ENCODE results near the gene HENMT1.
"Not testable (repeated sequence)": the region's sequence is repeated elsewhere in the genome, so short reads cannot be mapped to it uniquely, and the experiment has no call there.

Gene HENMT1

DNA sequence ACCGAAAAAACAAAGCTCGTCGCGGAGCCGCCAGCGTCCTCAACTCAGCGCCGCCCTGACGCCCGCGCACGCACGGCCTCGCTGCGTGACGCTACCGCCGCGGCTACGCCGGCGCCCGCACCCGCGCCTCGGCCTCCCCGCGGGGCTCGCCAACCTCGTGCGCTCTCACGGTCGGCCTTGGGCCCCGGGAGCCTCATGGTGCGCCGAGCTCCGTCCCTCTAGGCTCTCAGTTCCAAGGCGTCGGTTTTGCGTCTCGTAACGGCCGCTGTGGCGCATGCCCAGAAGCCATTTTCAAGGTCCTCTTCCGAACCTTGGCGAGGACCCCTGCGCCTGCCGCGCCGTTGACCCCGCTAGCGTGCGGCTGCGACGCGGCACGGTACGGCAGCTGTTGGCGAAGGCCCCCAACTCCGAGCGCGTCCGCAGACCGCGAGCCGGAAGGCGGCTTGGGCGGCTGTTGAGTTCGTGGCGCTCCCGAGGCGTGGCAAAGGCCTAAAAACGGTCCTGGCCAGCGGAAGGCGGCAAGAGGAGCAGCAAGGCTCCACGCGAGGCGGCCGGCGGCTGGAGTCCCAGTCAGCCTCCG lies at the start of gene HENMT1:
TSS of gene HENMT1 (minus strand) at position 64 of the 580 bp plus-strand sequence. CDS start 1,209 bp downstream, outside the sequence.
- Histone ChIP-seq H3K36me3 (ENCODE audit: control insufficient read depth in 2 of 2, insufficient read depth in 2 of 2, low read length in 2 of 2) (no peaks in the 10 kb centered on the region), H3K9ac (ENCODE audit: low read length in 2 of 2) (peak within 1 kb of the TSS; percentile 83 to 90), H3K27ac (ENCODE audit: low read length) (peak within 1 kb of the TSS; percentile 80), H3K4me1 (ENCODE audit: control insufficient read depth, insufficient read depth, low read length) (peaks cover 4% of the 10 kb centered on the region), H3K27me3 (ENCODE audit: control insufficient read depth in 1 of 2, insufficient read depth in 2 of 2, low read length in 2 of 2) (no peaks in the 10 kb centered on the region), H3K9me3 (ENCODE audit: control insufficient read depth in 2 of 2, low read length in 2 of 2) (no peaks in the 10 kb centered on the region), H3K4me3 (ENCODE audit: low read length in 2 of 2) (peak within 1 kb of the TSS; percentile 76 to 79)

DNA sequence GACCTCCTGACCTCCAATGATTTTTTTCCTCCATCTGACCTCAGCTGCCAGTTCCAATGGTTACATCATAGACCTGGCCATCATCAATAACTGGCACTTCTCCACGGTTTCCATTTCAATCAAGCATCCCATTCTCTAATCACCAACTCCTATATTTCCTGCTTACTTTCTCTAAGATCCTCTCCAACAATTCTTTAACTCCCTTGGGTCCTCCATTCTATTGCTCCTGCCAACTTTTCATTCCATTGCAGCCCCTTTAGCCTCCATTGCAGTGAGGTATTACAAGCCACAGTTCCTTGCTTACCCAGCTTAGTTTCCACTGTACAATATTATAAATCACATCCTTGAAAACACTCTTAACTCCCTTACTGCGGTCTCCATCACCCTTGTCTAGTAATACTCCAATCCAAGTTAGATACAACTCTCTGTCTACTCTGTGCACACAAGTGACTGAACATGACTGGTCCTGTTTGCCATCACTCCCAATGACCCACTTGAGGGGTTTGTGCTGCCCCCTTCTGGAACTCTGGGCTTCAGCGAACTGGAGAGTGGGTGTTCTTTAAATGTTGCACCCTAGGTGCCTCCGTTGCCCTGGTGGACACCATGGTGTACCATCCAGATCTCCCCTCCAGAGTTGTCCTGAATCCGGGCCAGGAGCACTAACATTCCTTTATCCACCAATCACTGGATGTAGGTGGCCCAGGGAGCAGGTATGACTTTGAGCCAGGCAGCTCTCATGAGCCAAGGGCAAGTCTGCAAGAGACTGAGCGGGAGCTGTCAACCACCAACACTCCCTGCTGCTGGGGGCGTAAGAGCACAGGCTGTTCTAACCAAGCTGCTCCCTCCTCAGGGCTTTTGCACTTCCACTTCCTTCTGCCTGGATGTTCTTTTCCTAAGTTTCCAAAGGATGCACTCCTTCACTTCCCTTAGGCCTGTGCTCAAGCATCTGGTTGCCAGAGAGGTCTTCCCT lies 48.1 kb upstream of the HENMT1 start:
- Histone ChIP-seq H3K36me3 (ENCODE audit: control insufficient read depth in 2 of 2, insufficient read depth in 2 of 2, low read length in 2 of 2) (no peaks in the 10 kb centered on the region), H3K27me3 (ENCODE audit: control insufficient read depth in 1 of 2, insufficient read depth in 2 of 2, low read length in 2 of 2) (no peaks in the 10 kb centered on the region), H3K9me3 (ENCODE audit: control insufficient read depth in 2 of 2, low read length in 2 of 2) (no peaks in the 10 kb centered on the region), H3K4me3 (ENCODE audit: low read length in 2 of 2) (no peak overlapping the region), H3K27ac (ENCODE audit: low read length) (no peak overlapping the region), H3K4me1 (ENCODE audit: control insufficient read depth, insufficient read depth, low read length) (no peaks in the 10 kb centered on the region), H3K9ac (ENCODE audit: low read length in 2 of 2) (no peak overlapping the region)

- Histone ChIP-seq H3K36me3 (ENCODE audit: control insufficient read depth in 2 of 2, insufficient read depth in 2 of 2, low read length in 2 of 2) (no peaks in the 10 kb centered on the region), H3K27ac (ENCODE audit: low read length) (no peak overlapping the region), H3K9ac (ENCODE audit: low read length in 2 of 2) (no peak overlapping the region), H3K4me3 (ENCODE audit: low read length in 2 of 2) (no peak overlapping the region), H3K4me1 (ENCODE audit: control insufficient read depth, insufficient read depth, low read length) (no peaks in the 10 kb centered on the region), H3K27me3 (ENCODE audit: control insufficient read depth in 1 of 2, insufficient read depth in 2 of 2, low read length in 2 of 2) (no peaks in the 10 kb centered on the region), H3K9me3 (ENCODE audit: control insufficient read depth in 2 of 2, low read length in 2 of 2) (no peaks in the 10 kb centered on the region)
Observed at GRCh38 chr1:108706643-108707042, 45.8 kb upstream of the HENMT1 start.

- Histone ChIP-seq H3K4me3 (ENCODE audit: low read length in 2 of 2) (no peak overlapping the region), H3K36me3 (ENCODE audit: control insufficient read depth in 2 of 2, insufficient read depth in 2 of 2, low read length in 2 of 2) (peaks cover 6 to 10% of the 10 kb centered on the region in 2 donors), H3K9ac (ENCODE audit: low read length in 2 of 2) (no peak overlapping the region), H3K27ac (ENCODE audit: low read length) (no peak overlapping the region), H3K27me3 (ENCODE audit: control insufficient read depth in 1 of 2, insufficient read depth in 2 of 2, low read length in 2 of 2) (no peaks in the 10 kb centered on the region), H3K9me3 (ENCODE audit: control insufficient read depth in 2 of 2, low read length in 2 of 2) (no peaks in the 10 kb centered on the region), H3K4me1 (ENCODE audit: control insufficient read depth, insufficient read depth, low read length) (no peaks in the 10 kb centered on the region)
Observed at GRCh38 chr1:108704496-108704895, 43.6 kb upstream of the HENMT1 start.

DNA sequence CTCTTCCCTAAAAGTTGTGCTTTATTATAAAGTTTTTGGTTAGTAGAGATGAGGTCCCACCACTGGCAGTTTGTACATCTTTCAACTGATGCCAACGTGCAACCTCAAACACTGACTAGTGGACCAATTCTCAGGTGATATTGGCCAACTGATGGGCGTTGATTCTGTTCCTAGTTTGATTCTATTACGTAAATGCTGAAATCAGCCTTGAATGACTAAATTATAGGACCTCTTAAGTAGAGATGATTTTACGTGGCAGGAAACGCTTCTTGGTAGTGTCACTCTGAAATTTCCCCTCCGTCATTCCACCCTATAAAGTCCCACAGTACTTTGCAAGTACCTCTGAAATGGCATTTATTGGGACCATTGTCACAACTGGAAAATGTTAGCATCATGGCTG lies 43.0 kb upstream of the HENMT1 start:
- no peak overlapping the region for H3K27ac ChIP-seq (ENCODE audit: low read length)
- no peaks in the 10 kb centered on the region for H3K4me1 ChIP-seq (ENCODE audit: control insufficient read depth, insufficient read depth, low read length)

GRCh38 chr1:108702109-108702508 lies 41.2 kb upstream of the HENMT1 start:
- peaks cover 15 to 31% of the 10 kb centered on the region in 2 donors for H3K36me3 ChIP-seq (ENCODE audit: control insufficient read depth in 2 of 2, insufficient read depth in 2 of 2, low read length in 2 of 2)
- H3K27me3 ChIP-seq (ENCODE audit: control insufficient read depth in 1 of 2, insufficient read depth in 2 of 2, low read length in 2 of 2); H3K4me3 ChIP-seq (ENCODE audit: low read length in 2 of 2): not testable (repeated sequence)

More for the DNA sequence above, 43.0 kb upstream of the HENMT1 start:
- H3K36me3 ChIP-seq (ENCODE audit: control insufficient read depth in 2 of 2, insufficient read depth in 2 of 2, low read length in 2 of 2) = peaks cover 10 to 15% of the 10 kb centered on the region in 2 donors
- H3K4me3 ChIP-seq (ENCODE audit: low read length in 2 of 2) = no peak overlapping the region
- no peaks in the 10 kb centered on the region for H3K27me3 ChIP-seq (ENCODE audit: control insufficient read depth in 1 of 2, insufficient read depth in 2 of 2, low read length in 2 of 2)
- H3K9me3 ChIP-seq (ENCODE audit: control insufficient read depth in 2 of 2, low read length in 2 of 2) = no peaks in the 10 kb centered on the region
- H3K9ac ChIP-seq (ENCODE audit: low read length in 2 of 2) = no peak overlapping the region

GRCh38 chr1:108701176-108701849 lies 40.4 kb upstream of the HENMT1 start:
- peaks cover 22 to 37% of the 10 kb centered on the region in 2 donors for H3K36me3 ChIP-seq (ENCODE audit: control insufficient read depth in 2 of 2, insufficient read depth in 2 of 2, low read length in 2 of 2)
- no peak overlapping the region for H3K4me3 ChIP-seq (ENCODE audit: low read length in 2 of 2)
- H3K27ac ChIP-seq (ENCODE audit: low read length) = no peak overlapping the region

More at GRCh38 chr1:108702109-108702508, 41.2 kb upstream of the HENMT1 start:
- not testable (repeated sequence) for H3K9ac ChIP-seq (ENCODE audit: low read length in 2 of 2); H3K27ac ChIP-seq (ENCODE audit: low read length); H3K9me3 ChIP-seq (ENCODE audit: control insufficient read depth in 2 of 2, low read length in 2 of 2); H3K4me1 ChIP-seq (ENCODE audit: control insufficient read depth, insufficient read depth, low read length)

GRCh38 chr1:108699375-108700332 lies 38.8 kb upstream of the HENMT1 start:
- H3K36me3 ChIP-seq (ENCODE audit: control insufficient read depth in 2 of 2, insufficient read depth in 2 of 2, low read length in 2 of 2) = peaks cover 22 to 45% of the 10 kb centered on the region in 2 donors
- H3K27me3 ChIP-seq (ENCODE audit: control insufficient read depth in 1 of 2, insufficient read depth in 2 of 2, low read length in 2 of 2) = no peaks in the 10 kb centered on the region
- H3K27ac ChIP-seq (ENCODE audit: low read length) = no peak overlapping the region
- H3K4me3 ChIP-seq (ENCODE audit: low read length in 2 of 2) = no peak overlapping the region
- no peaks in the 10 kb centered on the region for H3K9me3 ChIP-seq (ENCODE audit: control insufficient read depth in 2 of 2, low read length in 2 of 2)
- H3K4me1 ChIP-seq (ENCODE audit: control insufficient read depth, insufficient read depth, low read length) = peaks cover 3% of the 10 kb centered on the region
- H3K9ac ChIP-seq (ENCODE audit: low read length in 2 of 2) = no peak overlapping the region

More at GRCh38 chr1:108701176-108701849, 40.4 kb upstream of the HENMT1 start:
- H3K27me3 ChIP-seq (ENCODE audit: control insufficient read depth in 1 of 2, insufficient read depth in 2 of 2, low read length in 2 of 2) = no peaks in the 10 kb centered on the region
- no peaks in the 10 kb centered on the region for H3K4me1 ChIP-seq (ENCODE audit: control insufficient read depth, insufficient read depth, low read length)
- H3K9me3 ChIP-seq (ENCODE audit: control insufficient read depth in 2 of 2, low read length in 2 of 2) = no peaks in the 10 kb centered on the region
- no peak overlapping the region for H3K9ac ChIP-seq (ENCODE audit: low read length in 2 of 2)

DNA sequence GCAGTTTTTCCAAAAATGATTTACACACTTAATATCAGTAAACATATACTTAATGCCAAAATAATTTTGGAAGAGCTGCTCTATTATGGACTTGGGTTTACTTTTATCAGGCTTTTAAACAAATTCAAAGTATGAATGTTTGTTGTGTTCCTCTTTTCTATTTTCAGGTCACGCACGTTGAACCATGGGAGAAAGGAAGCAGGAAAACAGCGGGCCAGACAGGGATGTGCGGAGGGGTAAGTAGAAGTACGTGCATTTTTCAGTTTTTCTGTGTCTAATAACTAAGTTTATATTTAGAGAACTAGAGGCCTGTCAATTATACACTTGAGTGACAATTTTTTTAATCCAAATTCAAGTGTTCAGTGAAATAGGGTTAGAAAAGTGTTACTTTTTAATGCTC lies 34.6 kb upstream of the HENMT1 start:
- peaks cover 7% of the 10 kb centered on the region for H3K4me1 ChIP-seq (ENCODE audit: control insufficient read depth, insufficient read depth, low read length)
- no peak overlapping the region for H3K4me3 ChIP-seq (ENCODE audit: low read length in 2 of 2)
- H3K27me3 ChIP-seq (ENCODE audit: control insufficient read depth in 1 of 2, insufficient read depth in 2 of 2, low read length in 2 of 2) = no peaks in the 10 kb centered on the region
- H3K36me3 ChIP-seq (ENCODE audit: control insufficient read depth in 2 of 2, insufficient read depth in 2 of 2, low read length in 2 of 2) = peaks cover 22 to 45% of the 10 kb centered on the region in 2 donors
- no peaks in the 10 kb centered on the region for H3K9me3 ChIP-seq (ENCODE audit: control insufficient read depth in 2 of 2, low read length in 2 of 2)
- H3K27ac ChIP-seq (ENCODE audit: low read length) = no peak overlapping the region
- H3K9ac ChIP-seq (ENCODE audit: low read length in 2 of 2) = no peak overlapping the region
